ENCODE measurements around the gene SMIM14. TPM values are rescaled to one million over a fixed set of nuclear protein-coding genes. Genes with fewer than 3 reads are reported as not detected.

SMIM14 gene
- total RNA-seq, 1 experiment from 2014 or later: 48.2 TPM

GRCh38 chr4:39627413-39627812 is 11.3 kb downstream of the SMIM14 start:
- TF ChIP-seq, protein P1, sequence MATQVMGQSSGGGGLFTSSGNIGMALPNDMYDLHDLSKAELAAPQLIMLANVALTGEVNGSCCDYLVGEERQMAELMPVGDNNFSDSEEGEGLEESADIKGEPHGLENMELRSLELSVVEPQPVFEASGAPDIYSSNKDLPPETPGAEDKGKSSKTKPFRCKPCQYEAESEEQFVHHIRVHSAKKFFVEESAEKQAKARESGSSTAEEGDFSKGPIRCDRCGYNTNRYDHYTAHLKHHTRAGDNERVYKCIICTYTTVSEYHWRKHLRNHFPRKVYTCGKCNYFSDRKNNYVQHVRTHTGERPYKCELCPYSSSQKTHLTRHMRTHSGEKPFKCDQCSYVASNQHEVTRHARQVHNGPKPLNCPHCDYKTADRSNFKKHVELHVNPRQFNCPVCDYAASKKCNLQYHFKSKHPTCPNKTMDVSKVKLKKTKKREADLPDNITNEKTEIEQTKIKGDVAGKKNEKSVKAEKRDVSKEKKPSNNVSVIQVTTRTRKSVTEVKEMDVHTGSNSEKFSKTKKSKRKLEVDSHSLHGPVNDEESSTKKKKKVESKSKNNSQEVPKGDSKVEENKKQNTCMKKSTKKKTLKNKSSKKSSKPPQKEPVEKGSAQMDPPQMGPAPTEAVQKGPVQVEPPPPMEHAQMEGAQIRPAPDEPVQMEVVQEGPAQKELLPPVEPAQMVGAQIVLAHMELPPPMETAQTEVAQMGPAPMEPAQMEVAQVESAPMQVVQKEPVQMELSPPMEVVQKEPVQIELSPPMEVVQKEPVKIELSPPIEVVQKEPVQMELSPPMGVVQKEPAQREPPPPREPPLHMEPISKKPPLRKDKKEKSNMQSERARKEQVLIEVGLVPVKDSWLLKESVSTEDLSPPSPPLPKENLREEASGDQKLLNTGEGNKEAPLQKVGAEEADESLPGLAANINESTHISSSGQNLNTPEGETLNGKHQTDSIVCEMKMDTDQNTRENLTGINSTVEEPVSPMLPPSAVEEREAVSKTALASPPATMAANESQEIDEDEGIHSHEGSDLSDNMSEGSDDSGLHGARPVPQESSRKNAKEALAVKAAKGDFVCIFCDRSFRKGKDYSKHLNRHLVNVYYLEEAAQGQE (IDR thresholded peaks at IDR 0.05; ENCODE audit: insufficient read depth in 1 of 2, low read depth in 2 of 2, low read length in 1 of 2): no peak
- TF ChIP-seq POLR2AphosphoS5 (IDR thresholded peaks at IDR 0.05; ENCODE audit: low read depth, low read length) (no peak), SIN3A (IDR thresholded peaks at IDR 0.05; ENCODE audit: borderline replicate concordance, insufficient read depth, low read depth, low read length) (no peak), CTCF (IDR thresholded peaks at IDR 0.05) (no peak), TCF7L2 (IDR thresholded peaks at IDR 0.05; ENCODE audit: low read depth, low read length) (no peak)
- H3K27me3 ChIP-seq (ENCODE audit: control insufficient read depth, insufficient read depth, low read length): no peaks in the 10 kb centered on the region
- POLR2A ChIA-PET: no interaction called here
- ATAC-seq (no peak), DNase-seq (ENCODE audit: low read depth, low spot score) (no peak)
- no peaks in the 10 kb centered on the region for H3K9me3 ChIP-seq (ENCODE audit: control insufficient read depth, insufficient read depth, low read depth, low read length)
- peaks cover 15% of the 10 kb centered on the region for H3K4me1 ChIP-seq (ENCODE audit: control insufficient read depth, insufficient read depth, low read length)
- CTCF ChIA-PET: no interaction called here
- no TSS peak for BruUV-seq (replicated peaks)
- H3K36me3 ChIP-seq (ENCODE audit: control insufficient read depth, insufficient read depth, low read length): no peaks in the 10 kb centered on the region
- H3K27ac ChIP-seq (ENCODE audit: low read length): peak overlapping the region; percentile 67
- intact Hi-C loops (cut with micrococcal nuclease; ENCODE audit: unreplicated experiment) (no loop called here), in situ Hi-C loops (cut with HindIII; ENCODE audit: low pct_unique_long_range_greater_than_20kb, low sequenced_read_pairs) (no loop called here)
- H3K4me3 ChIP-seq (ENCODE audit: low read depth in 2 of 2, low read length in 2 of 2): no peak overlapping the region

GRCh38 chr4:39626913-39627312 is 11.8 kb downstream of the SMIM14 start:
- DNase-seq (ENCODE audit: low read depth, low spot score): no peak
- POLR2A ChIA-PET: no interaction called here
- Histone ChIP-seq H3K27ac (ENCODE audit: low read length) (peak overlapping the region; percentile 67), H3K27me3 (ENCODE audit: control insufficient read depth, insufficient read depth, low read length) (no peaks in the 10 kb centered on the region), H3K4me1 (ENCODE audit: control insufficient read depth, insufficient read depth, low read length) (peaks cover 15% of the 10 kb centered on the region), H3K36me3 (ENCODE audit: control insufficient read depth, insufficient read depth, low read length) (no peaks in the 10 kb centered on the region), H3K9me3 (ENCODE audit: control insufficient read depth, insufficient read depth, low read depth, low read length) (no peaks in the 10 kb centered on the region), H3K4me3 (ENCODE audit: low read depth in 2 of 2, low read length in 2 of 2) (no peak overlapping the region)
- ATAC-seq: no peak
- CTCF ChIA-PET: no interaction called here
- in situ Hi-C loops (cut with HindIII; ENCODE audit: low pct_unique_long_range_greater_than_20kb, low sequenced_read_pairs): no loop called here
- no TSS peak for BruUV-seq (replicated peaks)
- TF ChIP-seq POLR2AphosphoS5 (IDR thresholded peaks at IDR 0.05; ENCODE audit: low read depth, low read length) (no peak), CTCF (IDR thresholded peaks at IDR 0.05) (no peak), TCF7L2 (IDR thresholded peaks at IDR 0.05; ENCODE audit: low read depth, low read length) (no peak), SIN3A (IDR thresholded peaks at IDR 0.05; ENCODE audit: borderline replicate concordance, insufficient read depth, low read depth, low read length) (no peak)
- TF ChIP-seq, protein P1 (IDR thresholded peaks at IDR 0.05; ENCODE audit: insufficient read depth in 1 of 2, low read depth in 2 of 2, low read length in 1 of 2): no peak
- intact Hi-C loops (cut with micrococcal nuclease; ENCODE audit: unreplicated experiment): no loop called here
